ENCODE results near the gene KRT13. TPM values are rescaled to one million over a fixed set of nuclear protein-coding genes. Genes with fewer than 3 reads are reported as not detected.

The KRT13 gene
- total and polyA plus RNA-seq, 2 donors (not counting 1 experiment from before 2014, with no cell fraction given) = not detected

GRCh38 chr17:41452281-41452680 is 53.1 kb downstream of the KRT13 start:
- Mint-ChIP-seq H3K4me3 (no peak overlapping the region), H3K27ac (no peak overlapping the region), H3K9me3 (ENCODE audit: insufficient read depth) (no peaks in the 10 kb centered on the region), H3K27me3 (peaks cover 33% of the 10 kb centered on the region), H3K4me1 (no peaks in the 10 kb centered on the region)
- H3K36me3 ChIP-seq (replicated peaks in 1 of 2; ENCODE audit: control extremely low read depth in 1 of 2, control insufficient read depth in 1 of 2, extremely low read depth in 1 of 2, insufficient read depth in 2 of 2, low read length in 1 of 2) = no peaks in the 10 kb centered on the region
- H3K27me3 ChIP-seq (replicated peaks in 1 of 4; ENCODE audit: control extremely low read depth in 1 of 4, control insufficient read depth in 3 of 4, insufficient read depth in 4 of 4, low read length in 3 of 4) = peaks cover 0 to 12% (median 2%) of the 10 kb centered on the region in 4 experiments
- H3K4me1 ChIP-seq (ENCODE audit: control insufficient read depth in 2 of 2, insufficient read depth in 2 of 2, low read length in 2 of 2) = no peaks in the 10 kb centered on the region
- H3K9me3 ChIP-seq (ENCODE audit: control extremely low read depth in 1 of 3, control insufficient read depth in 2 of 3, insufficient read depth in 1 of 3, low read length in 2 of 3) = peaks cover 0 to 3% (median 0%) of the 10 kb centered on the region in 3 donors
- ChIA-PET POLR2A (no interaction called here), CTCF (interaction anchor here (1.2 kb wide), 1 partner anchor 9 kb away, joined by 4 read pairs; no protein-coding TSS in a partner anchor)
- no peak overlapping the region for H3K4me2 ChIP-seq (replicated peaks; ENCODE audit: low read depth, low read length, poor library complexity, severe bottlenecking)
- H3K27ac ChIP-seq (ENCODE audit: low read length in 2 of 2) = no peak overlapping the region
- ATAC-seq (ENCODE audit: low read depth) = no peak
- DNase-seq = no peak
- no peaks in the 10 kb centered on the region for H3K79me2 ChIP-seq (ENCODE audit: control insufficient read depth, insufficient read depth, low read length)
- H3K4me3 ChIP-seq (ENCODE audit: control extremely low read depth in 1 of 5, extremely low read depth in 1 of 5, insufficient read depth in 1 of 5, low read depth in 2 of 5, low read length in 4 of 5) = no peak overlapping the region
- TF ChIP-seq CTCF (IDR thresholded peaks at IDR 0.05) (no peak), EZH2 (IDR thresholded peaks at IDR 0.05; ENCODE audit: borderline replicate concordance, insufficient read depth, low read depth, low read length, poor library complexity, severe bottlenecking) (no peak)
- H4K20me1 ChIP-seq (ENCODE audit: control insufficient read depth, insufficient read depth, low read length, poor library complexity, severe bottlenecking) = no peaks in the 10 kb centered on the region
- H3K9ac ChIP-seq (ENCODE audit: low read length) = no peak overlapping the region
- 20% methylated on average over 1 of the region's 4 CpGs for WGBS (ENCODE audit: insufficient coverage)
- intact Hi-C loops (cut with micrococcal nuclease) = no loop called here
- no peak overlapping the region for H2AFZ ChIP-seq (ENCODE audit: insufficient read depth, low read depth, low read length, poor library complexity, severe bottlenecking)

- no peaks in the 10 kb centered on the region for H3K36me3 ChIP-seq (replicated peaks in 1 of 2; ENCODE audit: control extremely low read depth in 1 of 2, control insufficient read depth in 1 of 2, extremely low read depth in 1 of 2, insufficient read depth in 2 of 2, low read length in 1 of 2)
- no peak overlapping the region for H2AFZ ChIP-seq (ENCODE audit: insufficient read depth, low read depth, low read length, poor library complexity, severe bottlenecking)
- TF ChIP-seq CTCF (IDR thresholded peaks at IDR 0.05) (no peak), EZH2 (IDR thresholded peaks at IDR 0.05; ENCODE audit: borderline replicate concordance, insufficient read depth, low read depth, low read length, poor library complexity, severe bottlenecking) (no peak)
- intact Hi-C loops (cut with micrococcal nuclease) = no loop called here
- H3K4me1 Mint-ChIP-seq = no peaks in the 10 kb centered on the region
- H3K4me3 ChIP-seq (ENCODE audit: control extremely low read depth in 1 of 5, extremely low read depth in 1 of 5, insufficient read depth in 1 of 5, low read depth in 2 of 5, low read length in 4 of 5) = no peak overlapping the region
- no peak overlapping the region for H3K9ac ChIP-seq (ENCODE audit: low read length)
- ATAC-seq (ENCODE audit: low read depth) = no peak
- H3K9me3 Mint-ChIP-seq (ENCODE audit: insufficient read depth) = no peaks in the 10 kb centered on the region
- no peaks in the 10 kb centered on the region for H3K4me1 ChIP-seq (ENCODE audit: control insufficient read depth in 2 of 2, insufficient read depth in 2 of 2, low read length in 2 of 2)
- WGBS (ENCODE audit: insufficient coverage) = 94% methylated on average over 2 of the region's 2 CpGs
- H3K27ac ChIP-seq (ENCODE audit: low read length in 2 of 2) = no peak overlapping the region
- DNase-seq = no peak
- H3K27me3 ChIP-seq (replicated peaks in 1 of 4; ENCODE audit: control extremely low read depth in 1 of 4, control insufficient read depth in 3 of 4, insufficient read depth in 4 of 4, low read length in 3 of 4) = peaks cover 0 to 12% (median 2%) of the 10 kb centered on the region in 4 experiments
- peaks cover 36% of the 10 kb centered on the region for H3K27me3 Mint-ChIP-seq
- no peaks in the 10 kb centered on the region for H3K79me2 ChIP-seq (ENCODE audit: control insufficient read depth, insufficient read depth, low read length)
- POLR2A ChIA-PET = no interaction called here
- no peak overlapping the region for H3K27ac Mint-ChIP-seq
- CTCF ChIA-PET = no interaction called here
- H4K20me1 ChIP-seq (ENCODE audit: control insufficient read depth, insufficient read depth, low read length, poor library complexity, severe bottlenecking) = no peaks in the 10 kb centered on the region
- H3K9me3 ChIP-seq (ENCODE audit: control extremely low read depth in 1 of 3, control insufficient read depth in 2 of 3, insufficient read depth in 1 of 3, low read length in 2 of 3) = peaks cover 0 to 3% (median 0%) of the 10 kb centered on the region in 3 donors
- no peak overlapping the region for H3K4me3 Mint-ChIP-seq
- no peak overlapping the region for H3K4me2 ChIP-seq (replicated peaks; ENCODE audit: low read depth, low read length, poor library complexity, severe bottlenecking)
These were observed 54.2 kb downstream of the KRT13 start for GRCh38 chr17:41451154-41451728.

Data from B cell (primary cell).